Neuronal stem cell (in vitro differentiated cells): Measurements from ENCODE around the gene POLQ.

Experiments used
- DNase-seq: peaks from one replicate; pipeline ENCODE4 v3.0.0-alpha.2; 2013; ENCODE audit warnings: low spot score
- H2AFZ ChIP-seq: one replicate; pipeline ENCODE4 v1.6.1; 2013; ENCODE audit warnings: mild to moderate bottlenecking, low read length, inconsistent platforms
- H2AK5ac ChIP-seq: 2 replicates; pipeline ENCODE4 v1.6.1; 2013; ENCODE audit warnings: low read depth, mild to moderate bottlenecking, inconsistent platforms, low read length, moderate library complexity, mixed read lengths
- H2BK120ac ChIP-seq: 2 replicates; pipeline ENCODE4 v1.6.1; 2013; ENCODE audit warnings: low read depth, mild to moderate bottlenecking, inconsistent platforms, low read length, moderate library complexity, mixed read lengths
- H2BK12ac ChIP-seq: one replicate; pipeline ENCODE4 v1.6.1; 2013; ENCODE audit warnings: low read length, inconsistent platforms
- H2BK15ac ChIP-seq: 2 replicates; pipeline ENCODE4 v1.6.1; 2013; ENCODE audit warnings: mild to moderate bottlenecking, low read length, inconsistent platforms, mixed read lengths
- H2BK5ac ChIP-seq: one replicate; pipeline ENCODE4 v1.6.1; 2013; ENCODE audit warnings: inconsistent platforms, mild to moderate bottlenecking, low read length, moderate library complexity
- H3K14ac ChIP-seq: one replicate; pipeline ENCODE4 v1.6.1; 2013; ENCODE audit warnings: low read length, inconsistent platforms
- H3K18ac ChIP-seq: 2 replicates; pipeline ENCODE4 v1.6.1; 2013; ENCODE audit warnings: low read length, inconsistent platforms
- H3K23ac ChIP-seq: 2 replicates; pipeline ENCODE4 v1.6.1; 2013; ENCODE audit warnings: low read depth, mild to moderate bottlenecking, mixed read lengths, low read length, inconsistent platforms; ENCODE audit not compliant: poor library complexity
- H3K27ac ChIP-seq: replicated peaks from 3 replicates; pipeline ENCODE4 v1.5.1; 2013; ENCODE audit warnings: low read length, inconsistent platforms
- H3K27me3 ChIP-seq, 3 experiments: 2 replicates each; pipeline ENCODE4 v1.6.1; 2013; ENCODE audit warnings: low read length in 3 of 3, mild to moderate bottlenecking in 2 of 3, inconsistent platforms in 1 of 3, low read depth in 1 of 3, mixed read lengths in 1 of 3, moderate library complexity in 1 of 3; ENCODE audit not compliant: control insufficient read depth in 3 of 3, insufficient read depth in 3 of 3
- H3K36me3 ChIP-seq, 2 donors: replicated peaks in 1 of 2; 2 replicates each; pipeline ENCODE4 v1.6.1; 2013; ENCODE audit warnings: low read length in 2 of 2; ENCODE audit not compliant: control insufficient read depth in 2 of 2, insufficient read depth in 2 of 2
- H3K4ac ChIP-seq: 2 replicates; pipeline ENCODE4 v1.6.1; 2013; ENCODE audit warnings: inconsistent platforms, mild to moderate bottlenecking, low read length, moderate library complexity
- H3K4me1 ChIP-seq, 2 donors: 1 replicate in 1 of 2; 2 replicates in 1 of 2; pipeline ENCODE4 v1.6.1; 2013; ENCODE audit warnings: low read length in 2 of 2, low read depth in 1 of 2; ENCODE audit not compliant: control insufficient read depth in 2 of 2, insufficient read depth in 1 of 2
- H3K4me2 ChIP-seq: one replicate; pipeline ENCODE4 v1.6.1; 2013; ENCODE audit warnings: mild to moderate bottlenecking, low read length, inconsistent platforms; ENCODE audit not compliant: insufficient read depth, poor library complexity, severe bottlenecking
- H3K4me3 ChIP-seq, 2 donors: 2 replicates each; pipeline ENCODE4 v1.5.1; 2013; ENCODE audit warnings: low read length in 2 of 2, mild to moderate bottlenecking in 2 of 2, inconsistent platforms in 1 of 2, moderate library complexity in 1 of 2
- H3K79me1 ChIP-seq: one replicate; pipeline ENCODE4 v1.6.1; 2013; ENCODE audit warnings: low read depth, mild to moderate bottlenecking, inconsistent platforms, low read length, moderate library complexity
- H3K9ac ChIP-seq: one replicate; pipeline ENCODE4 v1.6.1; 2013; ENCODE audit warnings: mild to moderate bottlenecking, low read depth, low read length, inconsistent platforms; ENCODE audit not compliant: poor library complexity
- H3K9me3 ChIP-seq, 2 donors: replicated peaks in 1 of 2; 2 replicates each; pipeline versions ENCODE3 to v1.6.1; 2013; ENCODE audit warnings: low read length in 2 of 2, mild to moderate bottlenecking in 2 of 2, inconsistent platforms in 1 of 2, low read depth in 1 of 2, mixed read lengths in 1 of 2, moderate library complexity in 1 of 2; ENCODE audit not compliant: control insufficient read depth in 2 of 2, insufficient read depth in 1 of 2
- H4K8ac ChIP-seq: one replicate; pipeline ENCODE4 v1.6.1; 2013; ENCODE audit warnings: low read depth, mild to moderate bottlenecking, inconsistent platforms, low read length, moderate library complexity
- H4K91ac ChIP-seq: one replicate; pipeline ENCODE4 v1.6.1; 2013; ENCODE audit warnings: low read length, low read depth, mild to moderate bottlenecking, inconsistent platforms; ENCODE audit not compliant: poor library complexity
- WGBS, 2 donors: extraction: QIAGEN DNeasy Blood & Tissue Kit; methylation state at CpG; one replicate each; pipeline ENCODE4 v1.1.7; 2013; ENCODE audit warnings: missing lambda C conversion rate in 2 of 2, mixed read lengths in 1 of 2; ENCODE audit not compliant: insufficient read length in 2 of 2, insufficient replicate concordance in 1 of 2; ENCODE audit errors: extremely low coverage in 2 of 2; 5-methylcytosine and 5-hydroxymethylcytosine counted together

The POLQ gene

GRCh38 chr3:121505256-121505655 is 40.5 kb downstream of the POLQ start:
- H4K8ac ChIP-seq: no peak overlapping the region
- H3K9me3 ChIP-seq: no peaks in the 10 kb centered on the region
- no peaks in the 10 kb centered on the region for H3K79me1 ChIP-seq
- H3K4me3 ChIP-seq: no peak overlapping the region
- H3K27me3 ChIP-seq: no peaks in the 10 kb centered on the region
- no peak overlapping the region for H3K14ac ChIP-seq
- H2BK12ac ChIP-seq: no peak overlapping the region
- H3K18ac ChIP-seq: no peak overlapping the region
- no peak overlapping the region for H3K4me2 ChIP-seq
- no peak overlapping the region for H3K27ac ChIP-seq
- H3K9ac ChIP-seq: no peak overlapping the region
- no peak overlapping the region for H2BK5ac ChIP-seq
- DNase-seq: no peak
- no peak overlapping the region for H3K4ac ChIP-seq
- H3K23ac ChIP-seq: no peak overlapping the region
- H2AK5ac ChIP-seq: no peak overlapping the region
- no peak overlapping the region for H2BK15ac ChIP-seq
- H4K91ac ChIP-seq: no peak overlapping the region
- no peak overlapping the region for H2BK120ac ChIP-seq
- no peak overlapping the region for H2AFZ ChIP-seq
- H3K36me3 ChIP-seq: peaks cover 6 to 79% of the 10 kb centered on the region in 2 donors
- no peaks in the 10 kb centered on the region for H3K4me1 ChIP-seq

GRCh38 chr3:121504618-121505017 is 41.2 kb downstream of the POLQ start:
- no peak overlapping the region for H4K91ac ChIP-seq
- no peak overlapping the region for H3K9ac ChIP-seq
- no peaks in the 10 kb centered on the region for H3K79me1 ChIP-seq
- H2BK12ac ChIP-seq: no peak overlapping the region
- no peak overlapping the region for H2BK120ac ChIP-seq
- no peak overlapping the region for H2BK5ac ChIP-seq
- H3K9me3 ChIP-seq: no peaks in the 10 kb centered on the region
- H3K36me3 ChIP-seq: peaks cover 3 to 81% of the 10 kb centered on the region in 2 donors
- H3K23ac ChIP-seq: no peak overlapping the region
- no peaks in the 10 kb centered on the region for H3K27me3 ChIP-seq
- no peak for DNase-seq
- H2BK15ac ChIP-seq: no peak overlapping the region
- no peak overlapping the region for H3K4ac ChIP-seq
- no peak overlapping the region for H3K4me3 ChIP-seq
- H3K4me1 ChIP-seq: no peaks in the 10 kb centered on the region
- H3K14ac ChIP-seq: no peak overlapping the region
- H3K18ac ChIP-seq: no peak overlapping the region
- no peak overlapping the region for H4K8ac ChIP-seq
- no peak overlapping the region for H2AFZ ChIP-seq
- no peak overlapping the region for H3K27ac ChIP-seq
- H2AK5ac ChIP-seq: no peak overlapping the region
- no peak overlapping the region for H3K4me2 ChIP-seq
- WGBS, 2 donors: no CpG with 5 or more reads among the region's 2 CpGs

GRCh38 chr3:121496786-121497185 is 49.0 kb downstream of the POLQ start:
- no peak overlapping the region for H3K4me2 ChIP-seq
- DNase-seq: no peak
- H4K8ac ChIP-seq: no peak overlapping the region
- no CpG with 5 or more reads among the region's 4 CpGs for WGBS, 2 donors
- no peak overlapping the region for H3K9ac ChIP-seq
- H3K4ac ChIP-seq: no peak overlapping the region
- no peak overlapping the region for H3K23ac ChIP-seq
- no peak overlapping the region for H2BK5ac ChIP-seq
- H2AK5ac ChIP-seq: no peak overlapping the region
- no peak overlapping the region for H4K91ac ChIP-seq
- no peak overlapping the region for H2AFZ ChIP-seq
- peaks cover 2 to 79% of the 10 kb centered on the region in 2 donors for H3K36me3 ChIP-seq
- no peak overlapping the region for H3K14ac ChIP-seq
- H3K27ac ChIP-seq: no peak overlapping the region
- no peaks in the 10 kb centered on the region for H3K27me3 ChIP-seq
- no peak overlapping the region for H2BK12ac ChIP-seq
- no peak overlapping the region for H2BK120ac ChIP-seq
- no peak overlapping the region for H3K4me3 ChIP-seq
- H3K18ac ChIP-seq: no peak overlapping the region
- H2BK15ac ChIP-seq: no peak overlapping the region
- no peaks in the 10 kb centered on the region for H3K79me1 ChIP-seq
- H3K9me3 ChIP-seq: no peaks in the 10 kb centered on the region
- H3K4me1 ChIP-seq: no peaks in the 10 kb centered on the region

GRCh38 chr3:121493431-121493830 is 52.4 kb downstream of the POLQ start:
- no peak overlapping the region for H3K14ac ChIP-seq
- no peak overlapping the region for H2BK12ac ChIP-seq
- H4K8ac ChIP-seq: no peak overlapping the region
- H4K91ac ChIP-seq: no peak overlapping the region
- peaks cover 7 to 91% of the 10 kb centered on the region in 2 donors for H3K36me3 ChIP-seq
- H3K23ac ChIP-seq: no peak overlapping the region
- no peak overlapping the region for H3K4me2 ChIP-seq
- no peak overlapping the region for H3K4me3 ChIP-seq
- no peak overlapping the region for H2BK5ac ChIP-seq
- H3K9me3 ChIP-seq: no peaks in the 10 kb centered on the region
- peaks cover 0 to 1% of the 10 kb centered on the region in 2 donors for H3K4me1 ChIP-seq
- no peak overlapping the region for H2AFZ ChIP-seq
- WGBS, 2 donors: no CpG with 5 or more reads among the region's 5 CpGs
- no peak overlapping the region for H3K4ac ChIP-seq
- no peaks in the 10 kb centered on the region for H3K79me1 ChIP-seq
- no peak overlapping the region for H3K9ac ChIP-seq
- no peak overlapping the region for H3K18ac ChIP-seq
- no peak overlapping the region for H2BK15ac ChIP-seq
- H3K27ac ChIP-seq: no peak overlapping the region
- H2AK5ac ChIP-seq: no peak overlapping the region
- no peaks in the 10 kb centered on the region for H3K27me3 ChIP-seq
- no peak for DNase-seq
- no peak overlapping the region for H2BK120ac ChIP-seq
